ENCODE measurements around the gene TRIM62. TPM values are rescaled to one million over a fixed set of nuclear protein-coding genes. Genes with fewer than 3 reads are reported as not detected.

The TRIM62 gene
- 8.5 TPM for total RNA-seq

GRCh38 chr1:33181921-33182341 is at the start of gene TRIM62:
TSS of gene TRIM62 (minus strand) at chr1:33182043. CDS start at chr1:33181432, 611 bp downstream.
- peak; percentile 87 for DNase-seq (ENCODE audit: low spot score)

GRCh38 chr1:33231166-33231565 is 49.3 kb upstream of the TRIM62 start:
- DNase-seq (ENCODE audit: low spot score) = no peak

GRCh38 chr1:33228935-33229487 is 47.2 kb upstream of the TRIM62 start:
- peak; percentile 65 for DNase-seq (ENCODE audit: low spot score)

GRCh38 chr1:33225586-33225985 is 43.7 kb upstream of the TRIM62 start:
- DNase-seq (ENCODE audit: low spot score) = no peak

GRCh38 chr1:33224166-33224707 is 42.4 kb upstream of the TRIM62 start:
- no peak for DNase-seq (ENCODE audit: low spot score)

GRCh38 chr1:33222381-33222780 is 40.5 kb upstream of the TRIM62 start:
- no peak for DNase-seq (ENCODE audit: low spot score)

- no peak for DNase-seq (ENCODE audit: low spot score)
These were observed 39.5 kb upstream of the TRIM62 start for GRCh38 chr1:33221385-33221758.

GRCh38 chr1:33220676-33221384 is 39.0 kb upstream of the TRIM62 start:
- no peak for DNase-seq (ENCODE audit: low spot score)

GRCh38 chr1:33219886-33220661 is 38.2 kb upstream of the TRIM62 start:
- no peak for DNase-seq (ENCODE audit: low spot score)

- DNase-seq (ENCODE audit: low spot score) = no peak
These were observed 30.1 kb upstream of the TRIM62 start for GRCh38 chr1:33211972-33212371.

- no peak for DNase-seq (ENCODE audit: low spot score)
These were observed 24.5 kb upstream of the TRIM62 start for GRCh38 chr1:33206340-33206739.

GRCh38 chr1:33195556-33195955 is 13.7 kb upstream of the TRIM62 start:
- DNase-seq (ENCODE audit: low spot score) = no peak

GRCh38 chr1:33191731-33192275 is 10.0 kb upstream of the TRIM62 start:
- no peak for DNase-seq (ENCODE audit: low spot score)

- no peak for DNase-seq (ENCODE audit: low spot score)
These were observed 8.9 kb upstream of the TRIM62 start for GRCh38 chr1:33190701-33191100.

- no peak for DNase-seq (ENCODE audit: low spot score)
These were observed 6.9 kb upstream of the TRIM62 start for GRCh38 chr1:33188572-33189275.

GRCh38 chr1:33186936-33187335 is 5.1 kb upstream of the TRIM62 start:
- DNase-seq (ENCODE audit: low spot score) = no peak

GRCh38 chr1:33185541-33185940 is 3.7 kb upstream of the TRIM62 start:
- DNase-seq (ENCODE audit: low spot score) = no peak

GRCh38 chr1:33183306-33183705 is 1.5 kb upstream of the TRIM62 start:
- no peak for DNase-seq (ENCODE audit: low spot score)

- DNase-seq (ENCODE audit: low spot score) = peak; percentile 9
These were observed 1.1 kb upstream of the TRIM62 start for GRCh38 chr1:33182896-33183295.

- no peak for DNase-seq (ENCODE audit: low spot score)
These were observed 578 bp upstream of the TRIM62 start for GRCh38 chr1:33182401-33182841.

Data from mucosa of gallbladder (tissue), 1 donor.